Activated CD4-positive, alpha-beta T cell treated with anti-CD3 and anti-CD28 coated beads for 36 hours (primary cell): ENCODE measurements around the gene IFNGR1. TPM values are rescaled to one million over a fixed set of nuclear protein-coding genes. Genes with fewer than 3 reads are reported as not detected.

ENCODE experiments used
- ATAC-seq: fragments of 200-7000 bp; cut with Tn5 transposase; one replicate; pipeline ENCODE4 v1.10.0; 2021; ENCODE audit warnings: mild to moderate bottlenecking, moderate library complexity
- CTCF ChIA-PET: fragments of 350-600 bp; sonication (Branson Sonifier 250); formaldehyde crosslinking; loops from one replicate; lab custom pipeline; 2021; ENCODE audit warnings: antibody characterized with exemption; lab: Charles Lee
- POLR2A ChIA-PET: fragments of 350-600 bp; sonication (Branson Sonifier 250); formaldehyde crosslinking; loops from one replicate; lab custom pipeline; 2021; ENCODE audit warnings: antibody characterized with exemption, inconsistent platforms; lab: Charles Lee
- DNase-seq: peaks from one replicate; pipeline ENCODE4 v3.0.0-alpha.2; 2020
- H3K27ac Mint-ChIP-seq: one replicate; pipeline ENCODE4 v1.8.0; 2021; ENCODE audit warnings: mixed read lengths
- H3K27me3 Mint-ChIP-seq: one replicate; pipeline ENCODE4 v1.8.0; 2021; ENCODE audit warnings: mixed read lengths
- H3K36me3 Mint-ChIP-seq: one replicate; pipeline ENCODE4 v1.8.0; 2021; ENCODE audit warnings: low read depth, mixed read lengths
- H3K4me1 Mint-ChIP-seq: one replicate; pipeline ENCODE4 v1.8.0; 2021; ENCODE audit warnings: mixed read lengths
- H3K4me3 Mint-ChIP-seq: one replicate; pipeline ENCODE4 v1.8.0; 2021; ENCODE audit warnings: mild to moderate bottlenecking, moderate library complexity, mixed read lengths
- H3K9me3 Mint-ChIP-seq: one replicate; pipeline ENCODE4 v1.8.0; 2021; ENCODE audit warnings: low read depth, mixed read lengths
- intact Hi-C, 2 experiments: fragments of 100-400 bp; cut with DNase I in 1 of 2; cut with micrococcal nuclease in 1 of 2; formaldehyde crosslinking; loops; one replicate each; pipeline versions ENCODE4 v1.14.2 to v1.15.1; 2022 to 2024; cut with DNase I, micrococcal nuclease
- total RNA-seq, 2 experiments: library from RNA; stranded (reverse); gene quantifications; one replicate each; pipeline ENCODE4 v1.2.3, GENCODE V29; 2021

IFNGR1 gene
- total RNA-seq, 2 experiments from 2014 or later: 19.3 to 20.8 TPM

DNA sequence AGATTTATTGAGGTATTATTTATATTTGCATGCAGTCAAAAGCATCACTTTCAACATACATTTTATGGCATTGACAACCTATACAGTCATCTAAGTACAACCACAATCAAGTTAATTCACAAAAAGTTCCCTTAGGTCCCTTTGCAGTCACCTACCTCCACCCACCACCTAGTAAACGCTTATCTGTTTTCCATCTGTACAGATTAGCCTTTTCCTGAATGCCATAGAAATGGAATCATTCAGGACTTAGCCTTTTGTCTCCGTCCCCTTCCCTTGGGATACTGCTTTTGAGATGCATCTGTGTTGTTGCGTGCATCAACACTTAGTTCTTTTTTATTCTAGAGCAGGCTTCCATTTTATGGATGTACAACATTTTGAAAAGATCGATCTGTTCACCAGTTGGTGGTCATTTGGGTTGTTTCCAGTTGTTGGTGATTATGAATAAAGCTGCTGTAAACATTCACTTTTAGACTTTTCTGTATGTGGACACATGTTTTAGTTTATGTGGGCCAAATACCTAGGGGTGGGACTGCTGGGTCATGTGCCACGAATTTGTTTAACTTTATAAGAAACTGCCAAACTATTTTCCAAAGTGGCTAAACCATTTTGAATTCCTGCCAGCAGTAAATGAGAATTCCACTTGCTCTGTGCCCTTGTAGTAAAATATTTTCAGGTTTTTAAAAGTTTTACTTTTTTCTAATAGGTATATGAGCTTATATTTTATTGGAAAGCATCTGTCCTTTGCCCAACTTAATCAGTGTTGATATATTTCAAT, 17.6 kb upstream of the IFNGR1 start:
- no peaks in the 10 kb centered on the region for H3K36me3 Mint-ChIP-seq
- no peak overlapping the region for H3K27ac Mint-ChIP-seq
- H3K9me3 Mint-ChIP-seq: peaks cover 4% of the 10 kb centered on the region
- no peak overlapping the region for H3K4me3 Mint-ChIP-seq
- intact Hi-C loops: no loop called here
- H3K27me3 Mint-ChIP-seq: no peaks in the 10 kb centered on the region
- CTCF ChIA-PET: interaction anchor here (0.7 to 1.2 kb wide), 2 partner anchors 11 to 71 kb away, joined by 3 to 4 read pairs; no protein-coding TSS in a partner anchor
- DNase-seq: no peak
- peaks cover 29% of the 10 kb centered on the region for H3K4me1 Mint-ChIP-seq
- ATAC-seq: no peak
- POLR2A ChIA-PET: no interaction called here

- ChIA-PET POLR2A (no interaction called here), CTCF (interaction anchor here (0.6 kb wide), 1 partner anchor 130 kb away, joined by 3 read pairs; no protein-coding TSS in a partner anchor)
- no peak overlapping the region for H3K27ac Mint-ChIP-seq
- intact Hi-C loops: loop anchor here in 1 of 2 experiments (2.0 kb wide), 1 partner anchor 17 kb away; the partner anchor contains the start of gene IFNGR1
- H3K27me3 Mint-ChIP-seq: no peaks in the 10 kb centered on the region
- DNase-seq (no peak), ATAC-seq (no peak)
- H3K4me3 Mint-ChIP-seq: no peak overlapping the region
- H3K9me3 Mint-ChIP-seq: peaks cover 4% of the 10 kb centered on the region
- no peaks in the 10 kb centered on the region for H3K36me3 Mint-ChIP-seq
- peaks cover 37% of the 10 kb centered on the region for H3K4me1 Mint-ChIP-seq
These were observed 16.5 kb upstream of the IFNGR1 start for GRCh38 chr6:137235686-137236085.

DNA sequence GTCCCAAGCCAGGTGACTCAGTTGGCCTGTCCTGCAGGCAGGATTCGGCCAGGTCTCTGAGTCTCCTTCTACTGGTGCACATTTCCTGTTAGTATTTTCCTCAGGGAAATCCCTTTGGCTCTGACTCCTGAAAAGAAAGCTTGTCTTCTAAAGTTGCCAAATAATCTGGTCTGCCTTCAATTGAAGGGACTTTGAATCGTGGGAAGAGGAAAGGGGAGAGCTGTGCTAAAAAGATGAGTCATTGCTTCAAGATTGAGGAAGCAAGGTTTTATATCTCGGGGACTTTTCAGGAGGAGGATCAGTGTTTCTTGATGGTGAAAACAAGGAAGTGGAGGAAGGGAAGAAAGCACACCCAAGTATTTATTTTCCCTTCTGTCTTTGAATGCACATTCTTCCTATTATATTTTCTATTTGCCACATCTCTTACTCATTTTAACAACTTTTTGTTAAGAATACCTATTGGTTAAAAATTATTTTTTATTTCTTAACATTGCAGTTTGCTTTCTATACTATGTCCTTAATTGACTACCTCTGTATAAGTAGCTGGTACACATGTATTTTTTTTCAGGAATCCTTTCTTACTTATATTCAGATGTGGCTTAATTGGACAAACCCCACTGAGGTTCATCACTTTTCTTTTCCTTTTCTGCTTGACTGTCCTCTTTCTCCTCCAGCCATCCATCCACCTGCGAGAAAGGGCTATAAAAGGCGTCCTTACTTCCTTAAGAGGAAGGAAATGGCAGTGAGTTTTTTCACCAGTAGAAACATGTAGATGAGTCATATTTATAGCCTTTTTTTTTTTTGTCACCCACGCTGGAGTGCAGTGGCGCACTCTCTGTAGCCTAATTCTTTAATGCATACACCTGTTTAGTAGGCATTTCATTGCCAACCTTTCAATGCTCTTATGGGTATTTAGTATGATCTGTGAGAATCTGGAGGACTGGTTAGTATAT, 15.0 kb upstream of the IFNGR1 start:
- intact Hi-C loops: loop anchor here in 1 of 2 experiments (2.0 kb wide), 1 partner anchor 15 kb away; the partner anchor contains the start of gene IFNGR1

DNA sequence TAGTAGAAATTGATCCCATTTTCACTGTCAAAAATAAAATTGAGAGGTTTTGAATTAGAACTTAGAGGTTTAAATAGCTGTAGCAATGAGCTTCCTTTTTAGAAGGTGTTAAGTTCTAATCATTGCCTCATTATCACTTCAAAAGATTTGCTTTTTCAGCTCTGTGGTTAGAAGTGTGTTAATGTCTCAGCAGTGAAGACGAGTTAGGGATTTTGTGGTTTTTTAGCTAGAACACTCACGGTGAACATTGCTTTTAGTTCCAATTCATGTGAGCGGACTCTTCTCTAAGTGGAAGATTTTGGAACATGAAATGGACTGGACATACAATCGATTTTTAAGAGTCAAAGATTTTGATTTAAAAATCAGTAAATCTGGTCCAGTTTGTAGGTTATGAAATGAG, 12.7 kb upstream of the IFNGR1 start:
- Mint-ChIP-seq H3K4me3 (no peak overlapping the region), H3K4me1 (peaks cover 49% of the 10 kb centered on the region), H3K27me3 (peaks cover 9% of the 10 kb centered on the region), H3K9me3 (no peaks in the 10 kb centered on the region), H3K36me3 (no peaks in the 10 kb centered on the region), H3K27ac (no peak overlapping the region)
- peak; percentile 46 for ATAC-seq
- ChIA-PET POLR2A (interaction anchor here (0.7 kb wide), 1 partner anchor 16 kb away, joined by 4 read pairs; no protein-coding TSS in a partner anchor), CTCF (interaction anchor here (0.6 to 0.9 kb wide), 3 partner anchors 9 to 138 kb away, joined by 3 to 4 read pairs (median 3); no protein-coding TSS in a partner anchor)
- intact Hi-C loops: no loop called here
- DNase-seq: no peak

More for the DNA sequence above, 15.0 kb upstream of the IFNGR1 start:
- Mint-ChIP-seq H3K9me3 (peaks cover 4% of the 10 kb centered on the region), H3K36me3 (no peaks in the 10 kb centered on the region), H3K27ac (no peak overlapping the region), H3K27me3 (peaks cover 9% of the 10 kb centered on the region), H3K4me3 (no peak overlapping the region), H3K4me1 (peaks cover 37% of the 10 kb centered on the region)
- ChIA-PET POLR2A (no interaction called here), CTCF (interaction anchor here (0.7 to 1.6 kb wide), 4 partner anchors 16 to 994 kb away, joined by 3 to 5 read pairs (median 3); no protein-coding TSS in a partner anchor)
- peak; percentile 85 for ATAC-seq
- no peak for DNase-seq

DNA sequence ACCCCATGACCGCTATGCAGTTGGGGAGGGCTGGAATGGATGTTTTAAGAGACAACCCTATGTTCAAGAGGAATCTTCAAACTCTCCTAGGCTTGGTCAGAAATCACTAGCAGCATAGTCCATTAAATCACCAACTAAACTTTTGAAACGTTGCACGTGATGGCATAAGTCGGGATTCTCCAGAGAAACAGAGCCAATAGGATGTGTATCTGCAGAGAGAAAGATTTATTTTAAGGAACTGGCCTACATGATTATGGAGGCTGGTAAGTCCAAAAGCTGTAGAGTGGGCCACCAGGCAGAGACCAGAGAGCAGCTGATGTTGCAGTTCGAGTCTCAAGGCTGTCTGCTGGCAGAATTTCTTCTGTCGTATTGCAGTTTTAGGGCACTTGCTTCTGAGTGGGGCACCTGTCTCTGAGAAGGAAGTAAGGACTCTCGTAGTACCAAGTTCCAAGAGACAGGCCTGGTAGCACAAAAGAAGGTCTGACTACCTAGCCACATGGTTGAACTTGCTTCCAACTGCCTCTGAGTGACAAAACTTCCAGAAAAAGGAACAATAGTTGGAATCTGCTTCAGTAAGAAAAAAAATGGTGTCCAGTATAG, 11.9 kb upstream of the IFNGR1 start:
- no peak overlapping the region for H3K27ac Mint-ChIP-seq
- CTCF ChIA-PET: interaction anchor here (0.9 to 1.0 kb wide), 2 partner anchors 8 to 83 kb away, joined by 3 read pairs; no protein-coding TSS in a partner anchor
- intact Hi-C loops: no loop called here
- H3K9me3 Mint-ChIP-seq: no peaks in the 10 kb centered on the region
- ATAC-seq (no peak), DNase-seq (no peak)
- H3K27me3 Mint-ChIP-seq: peaks cover 9% of the 10 kb centered on the region
- no peaks in the 10 kb centered on the region for H3K36me3 Mint-ChIP-seq
- peaks cover 49% of the 10 kb centered on the region for H3K4me1 Mint-ChIP-seq
- POLR2A ChIA-PET: no interaction called here
- H3K4me3 Mint-ChIP-seq: no peak overlapping the region

- peaks cover 49% of the 10 kb centered on the region for H3K4me1 Mint-ChIP-seq
- ChIA-PET CTCF (interaction anchor here (1.0 kb wide), 1 partner anchor 84 kb away, joined by 3 read pairs; no protein-coding TSS in a partner anchor), POLR2A (no interaction called here)
- peaks cover 9% of the 10 kb centered on the region for H3K27me3 Mint-ChIP-seq
- no peak for DNase-seq
- no peak overlapping the region for H3K27ac Mint-ChIP-seq
- no peaks in the 10 kb centered on the region for H3K36me3 Mint-ChIP-seq
- intact Hi-C loops: no loop called here
- H3K9me3 Mint-ChIP-seq: no peaks in the 10 kb centered on the region
- H3K4me3 Mint-ChIP-seq: no peak overlapping the region
- no peak for ATAC-seq
These were observed 11.4 kb upstream of the IFNGR1 start for GRCh38 chr6:137230547-137230946.

- H3K27ac Mint-ChIP-seq: no peak overlapping the region
- peaks cover 9% of the 10 kb centered on the region for H3K27me3 Mint-ChIP-seq
- ChIA-PET POLR2A (no interaction called here), CTCF (interaction anchor here (0.6 kb wide), 1 partner anchor 655 kb away, joined by 3 read pairs; no protein-coding TSS in a partner anchor)
- no peaks in the 10 kb centered on the region for H3K36me3 Mint-ChIP-seq
- no peaks in the 10 kb centered on the region for H3K9me3 Mint-ChIP-seq
- intact Hi-C loops: no loop called here
- DNase-seq (no peak), ATAC-seq (no peak)
- no peak overlapping the region for H3K4me3 Mint-ChIP-seq
- peaks cover 53% of the 10 kb centered on the region for H3K4me1 Mint-ChIP-seq
These were observed 10.0 kb upstream of the IFNGR1 start for GRCh38 chr6:137229075-137229759.

GRCh38 chr6:137227871-137228302, 8.7 kb upstream of the IFNGR1 start:
- peaks cover 52% of the 10 kb centered on the region for H3K4me1 Mint-ChIP-seq
- peaks cover 9% of the 10 kb centered on the region for H3K27me3 Mint-ChIP-seq
- CTCF ChIA-PET: no interaction called here
- no peak overlapping the region for H3K27ac Mint-ChIP-seq
- H3K4me3 Mint-ChIP-seq: no peak overlapping the region
- DNase-seq: no peak
- H3K9me3 Mint-ChIP-seq: no peaks in the 10 kb centered on the region
- POLR2A ChIA-PET: no interaction called here
- intact Hi-C loops: no loop called here
- peak; percentile 57 for ATAC-seq
- no peaks in the 10 kb centered on the region for H3K36me3 Mint-ChIP-seq

- Mint-ChIP-seq H3K27me3 (peaks cover 9% of the 10 kb centered on the region), H3K36me3 (no peaks in the 10 kb centered on the region), H3K9me3 (no peaks in the 10 kb centered on the region), H3K4me1 (peaks cover 47% of the 10 kb centered on the region), H3K27ac (no peak overlapping the region), H3K4me3 (no peak overlapping the region)
- ATAC-seq (no peak), DNase-seq (no peak)
- POLR2A ChIA-PET: no interaction called here
- CTCF ChIA-PET: interaction anchor here (0.9 kb wide), 1 partner anchor 150 kb away, joined by 3 read pairs; no protein-coding TSS in a partner anchor
- intact Hi-C loops: no loop called here
These were observed 7.5 kb upstream of the IFNGR1 start for GRCh38 chr6:137226697-137227096.

DNA sequence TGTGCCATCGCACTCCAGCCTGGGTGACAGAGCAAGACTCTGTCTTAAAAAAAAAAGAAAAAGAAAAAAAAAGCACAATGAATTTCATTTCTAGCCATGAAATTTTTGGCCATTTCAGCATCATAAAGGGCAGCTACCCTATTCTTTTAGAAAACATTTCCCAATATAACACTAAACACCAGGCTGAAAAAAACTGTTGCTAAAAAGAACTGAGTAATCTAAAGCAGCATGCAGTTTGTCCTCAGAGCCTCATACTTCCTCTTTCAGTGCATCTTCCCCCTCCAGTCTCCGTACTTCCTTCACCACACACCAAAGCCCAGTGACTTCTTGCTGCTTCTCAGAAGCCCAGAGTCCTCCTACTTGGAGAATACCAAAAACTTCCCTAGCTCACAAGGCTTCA, 5.6 kb upstream of the IFNGR1 start:
- peaks cover 6% of the 10 kb centered on the region for H3K27me3 Mint-ChIP-seq
- ATAC-seq (no peak), DNase-seq (no peak)
- H3K4me3 Mint-ChIP-seq: no peak overlapping the region
- no peaks in the 10 kb centered on the region for H3K36me3 Mint-ChIP-seq
- H3K9me3 Mint-ChIP-seq: no peaks in the 10 kb centered on the region
- POLR2A ChIA-PET: no interaction called here
- peak overlapping the region; percentile 72 for H3K27ac Mint-ChIP-seq
- intact Hi-C loops: no loop called here
- H3K4me1 Mint-ChIP-seq: peaks cover 43% of the 10 kb centered on the region
- CTCF ChIA-PET: no interaction called here
